HG02759 (cell line): ENCODE results near the gene BTG3.

Source experiments
- ATAC-seq: cut with Tn5 transposase; IDR thresholded peaks from one replicate; pipeline ENCODE4 v1.9.1; 2021; ENCODE audit warnings: mild to moderate bottlenecking, moderate library complexity; ENCODE audit not compliant: unreplicated experiment

BTG3 gene

GRCh38 chr21:17612565-17613241, at the start of gene BTG3:
Gene BTG3, minus strand, starts transcription at chr21:17612901. Its CDS starts 3,757 bp downstream, at chr21:17609144.
- peak; percentile 83 for ATAC-seq

DNA sequence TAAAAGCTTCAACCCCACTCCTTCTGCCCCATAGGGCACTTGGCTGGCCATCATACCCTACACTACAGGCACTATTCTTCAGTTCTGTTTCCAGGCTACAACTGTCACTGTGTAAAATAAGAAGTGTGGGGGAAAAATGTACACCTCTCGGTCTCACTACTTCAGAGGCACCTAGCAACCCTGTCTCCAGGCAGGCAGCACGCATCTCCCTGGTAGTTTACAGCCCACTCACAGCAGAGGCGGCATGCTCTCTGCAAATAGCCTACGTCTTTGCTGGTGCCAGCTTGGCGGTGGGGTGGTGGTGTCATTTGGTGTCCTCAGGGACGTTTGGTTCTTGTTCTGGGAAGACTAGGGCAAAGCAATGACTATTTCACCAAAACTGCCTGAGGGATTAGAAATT, 48.2 kb upstream of the BTG3 start:
- ATAC-seq = no peak

GRCh38 chr21:17660452-17660851, 47.8 kb upstream of the BTG3 start:
- ATAC-seq = no peak

DNA sequence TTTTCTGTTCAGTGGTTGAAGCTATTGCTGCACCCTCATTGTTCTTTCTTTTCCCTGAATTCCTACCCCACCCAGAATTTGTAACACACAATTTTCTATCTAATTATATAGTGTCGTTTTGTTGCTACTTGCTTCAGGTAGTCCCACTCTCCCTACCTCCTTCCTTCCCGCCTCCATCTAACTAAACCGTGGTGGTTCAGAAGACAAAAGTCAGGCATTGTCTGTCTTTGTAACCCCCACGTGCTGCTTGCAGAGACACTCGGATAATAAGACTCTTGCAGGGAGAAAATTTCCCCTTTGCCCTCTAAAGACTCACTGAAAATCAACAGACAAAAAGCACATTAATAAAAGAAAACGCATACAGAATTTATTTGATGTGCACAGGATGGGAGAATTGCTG, 46.2 kb upstream of the BTG3 start:
- no peak for ATAC-seq

GRCh38 chr21:17651526-17651925, 38.8 kb upstream of the BTG3 start:
- no peak for ATAC-seq

DNA sequence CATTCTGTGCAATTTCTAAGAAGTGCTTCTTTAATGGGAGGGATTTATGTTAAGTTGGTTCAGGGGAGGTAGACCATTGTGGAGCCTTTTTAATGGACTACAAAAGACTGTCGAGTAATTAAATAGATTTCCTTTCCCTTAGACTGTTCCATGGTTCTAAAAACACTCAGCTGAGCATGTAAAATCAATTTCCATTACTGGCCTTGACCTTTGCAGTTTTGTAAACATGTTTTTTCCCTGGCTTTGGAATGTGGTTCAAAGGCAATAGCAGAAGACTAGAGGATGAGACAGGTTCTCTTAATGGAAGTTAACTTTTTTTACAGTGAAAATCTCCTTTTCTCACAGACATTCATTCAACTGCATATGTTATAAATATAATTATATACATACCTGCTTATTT, 37.6 kb upstream of the BTG3 start:
- no peak for ATAC-seq

DNA sequence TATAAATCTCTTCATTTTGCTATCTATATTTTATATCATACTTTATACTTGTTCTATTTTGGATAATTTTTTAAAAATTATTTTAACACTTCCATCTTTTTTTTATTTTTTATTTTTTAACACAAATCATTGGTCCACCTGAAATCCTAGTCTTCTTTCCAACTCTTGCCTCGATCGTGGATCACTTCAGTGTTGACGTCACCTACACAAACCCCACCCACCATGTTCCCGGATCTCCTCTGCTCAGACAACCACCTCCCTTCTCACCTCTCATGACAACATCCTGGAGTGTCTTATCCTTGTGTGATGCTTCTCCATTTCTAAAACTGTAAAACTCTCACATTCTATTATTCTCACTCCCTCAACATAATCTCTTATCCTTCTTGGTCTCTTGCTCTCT, 34.1 kb upstream of the BTG3 start:
- no peak for ATAC-seq

GRCh38 chr21:17644186-17644585, 31.5 kb upstream of the BTG3 start:
- no peak for ATAC-seq

GRCh38 chr21:17640821-17641220, 28.1 kb upstream of the BTG3 start:
- ATAC-seq = no peak

- ATAC-seq = no peak
Observed at GRCh38 chr21:17636711-17637110, 24.0 kb upstream of the BTG3 start.

DNA sequence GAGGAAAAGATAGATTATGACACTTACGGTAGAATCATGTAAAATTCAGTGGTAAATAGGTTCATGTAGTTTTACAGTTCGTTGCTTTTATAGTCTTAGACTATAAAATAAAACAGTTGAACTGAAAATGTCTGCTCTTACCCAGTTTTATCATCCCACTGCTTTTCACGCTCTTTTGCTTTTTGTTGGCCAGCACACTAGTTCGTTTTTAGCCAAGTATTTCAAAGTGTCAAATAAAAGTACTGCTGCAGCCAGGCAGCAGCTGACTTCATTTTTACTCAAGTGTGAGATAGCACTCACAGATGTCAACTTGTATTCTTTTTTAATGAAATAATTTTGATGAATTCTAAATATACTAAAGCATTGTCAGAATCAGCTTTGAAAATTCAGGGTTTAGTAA, 18.5 kb upstream of the BTG3 start:
- no peak for ATAC-seq

DNA sequence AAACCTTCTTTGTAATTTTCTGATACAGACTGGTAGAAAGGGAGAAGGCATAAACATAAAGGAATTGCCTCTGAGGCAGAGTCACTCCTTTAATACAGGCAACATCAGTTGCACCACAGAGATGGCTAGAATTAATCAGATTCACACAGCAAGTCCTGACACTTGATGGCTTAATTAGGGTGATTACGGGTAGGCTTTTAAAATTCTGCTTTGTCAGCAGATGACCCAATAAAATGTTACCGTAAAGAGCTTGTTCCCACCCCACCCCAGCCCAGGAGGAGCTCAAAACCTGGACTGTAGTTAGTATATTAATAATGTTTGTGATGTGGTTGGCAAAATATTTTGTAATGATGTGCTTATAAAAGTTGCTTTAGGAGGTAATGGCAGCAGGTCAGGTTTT, 9.3 kb upstream of the BTG3 start:
- no peak for ATAC-seq

- no peak for ATAC-seq
Observed at GRCh38 chr21:17616831-17617230, 4.1 kb upstream of the BTG3 start.

DNA sequence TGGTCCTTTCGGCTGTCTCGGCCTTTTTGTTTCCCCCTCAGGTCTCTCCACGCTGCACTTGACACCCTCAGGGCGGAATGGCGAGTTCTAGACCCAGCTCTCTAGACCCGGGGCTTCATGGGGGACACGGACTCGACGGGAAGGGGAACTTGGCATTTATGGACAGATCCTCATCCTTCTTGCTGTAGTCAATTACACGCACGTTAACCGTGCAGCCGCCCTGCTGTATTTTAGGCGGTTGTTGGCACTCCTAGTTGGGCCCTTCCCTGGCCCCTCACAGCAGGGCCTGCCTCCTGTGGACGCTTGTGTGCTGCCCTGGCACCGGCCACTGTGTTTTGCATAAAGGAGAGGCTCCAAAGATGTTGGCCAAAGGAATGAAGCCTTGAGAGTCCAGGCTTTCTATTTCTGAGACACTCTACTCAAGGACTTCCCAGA, 558 bp upstream of the BTG3 start:
- no peak for ATAC-seq

DNA sequence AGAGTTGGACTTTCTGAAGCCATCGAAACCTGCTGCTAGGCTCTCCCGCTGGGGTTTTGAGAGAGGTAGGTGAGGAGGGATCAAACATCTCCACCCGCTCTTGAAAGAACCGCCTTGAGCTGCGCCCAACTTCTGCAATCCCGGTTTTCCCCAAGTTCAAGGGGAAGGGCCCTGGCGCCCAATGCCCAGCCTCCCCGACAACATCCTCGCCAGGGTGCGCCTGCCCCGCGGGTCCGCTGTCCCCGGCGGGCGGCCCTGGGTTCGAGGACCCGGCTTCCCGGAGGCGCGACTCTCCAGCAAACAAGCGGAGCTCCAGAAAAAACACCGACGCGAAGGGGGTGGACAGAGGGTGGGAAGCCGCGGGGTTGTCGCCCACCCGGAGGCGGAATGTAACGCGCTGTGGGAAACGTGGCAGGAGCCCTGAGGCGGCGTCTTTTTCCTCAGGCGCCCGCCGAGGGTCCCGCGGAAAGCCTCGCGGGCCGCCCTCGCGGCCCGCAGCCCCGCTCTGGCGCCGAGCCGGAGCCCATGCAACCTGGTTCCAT, 607 bp downstream of the BTG3 start:
- ATAC-seq = peak; percentile 11

GRCh38 chr21:17611414-17612022, 1.2 kb downstream of the BTG3 start:
- ATAC-seq = peak; percentile 60

DNA sequence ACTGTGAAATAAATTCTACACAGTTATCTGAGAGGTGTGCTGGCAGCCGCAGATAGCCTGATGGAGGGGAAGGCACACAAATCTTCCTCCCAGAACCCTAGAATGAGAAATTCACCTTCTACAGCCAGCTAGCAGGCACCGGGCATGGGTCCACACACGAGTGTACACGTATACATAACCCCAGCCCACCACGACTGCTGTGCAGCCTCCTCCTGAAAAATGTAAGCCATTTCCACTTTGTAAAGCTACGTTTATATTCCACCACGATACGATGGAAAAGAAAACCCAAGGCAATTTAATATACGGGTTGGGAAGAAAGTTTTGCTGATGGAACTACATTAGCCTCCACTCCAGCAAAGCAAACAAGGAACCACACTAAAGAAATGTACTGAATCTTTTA, 1.8 kb downstream of the BTG3 start:
- no peak for ATAC-seq

DNA sequence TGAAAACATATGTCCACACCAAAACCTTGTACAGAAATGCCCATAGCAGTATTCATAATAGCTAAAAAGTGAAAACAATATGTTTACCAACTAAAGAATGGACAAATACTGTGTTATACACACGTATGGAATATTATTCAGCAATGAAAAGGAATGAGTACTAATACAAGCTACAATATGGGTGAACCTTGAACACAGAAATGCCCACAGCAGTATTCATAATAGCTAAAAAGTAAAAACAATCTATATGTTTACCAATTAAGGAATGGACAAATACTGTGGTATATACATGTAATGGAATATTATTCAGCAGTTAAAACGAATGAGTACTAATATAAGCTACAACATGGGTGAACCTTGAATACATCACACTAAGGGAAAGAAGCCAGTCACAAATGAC, 3.0 kb downstream of the BTG3 start:
- no peak for ATAC-seq

GRCh38 chr21:17607684-17608083, 5.0 kb downstream of the BTG3 start:
- no peak for ATAC-seq

GRCh38 chr21:17602874-17603273, 9.8 kb downstream of the BTG3 start:
- ATAC-seq = no peak

GRCh38 chr21:17598437-17598836, 14.3 kb downstream of the BTG3 start:
- ATAC-seq = peak; percentile 81

DNA sequence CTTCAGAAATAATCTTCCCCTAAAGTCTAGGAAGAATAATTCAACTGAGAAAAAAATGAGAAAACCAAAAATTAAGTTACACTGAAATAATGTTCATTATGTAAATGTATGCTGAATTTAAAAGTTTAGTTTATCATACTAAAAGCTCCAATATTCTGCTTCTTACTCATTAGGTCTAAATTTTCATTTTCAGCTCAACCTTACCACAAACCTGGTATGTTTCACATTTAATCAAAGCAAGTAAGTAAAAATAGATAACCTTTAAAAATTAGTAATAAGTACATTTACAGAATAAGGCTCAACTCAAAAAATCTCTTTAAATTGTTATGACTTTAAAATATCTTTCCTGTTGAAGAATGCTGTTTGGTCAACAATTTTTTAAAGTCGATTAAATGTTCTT, 15.0 kb downstream of the BTG3 start:
- no peak for ATAC-seq

- ATAC-seq = no peak
Observed at GRCh38 chr21:17590430-17590829, 22.3 kb downstream of the BTG3 start.
